Panc1 (cell line): ENCODE results near the gene PRRT1.

Experiments used
- TCF7L2 ChIP-seq: IDR thresholded peaks from 2 replicates; pipeline ENCODE4 v1.6.1; 2011; ENCODE audit warnings: mild to moderate bottlenecking, low read depth, low read length, inconsistent platforms
- TF ChIP-seq, protein P1 (sequence below): fragments of 450-650 bp; IDR thresholded peaks from 2 replicates; pipeline ENCODE4 v1.5.1; 2017; ENCODE audit warnings: mild to moderate bottlenecking
- TF ChIP-seq, protein P2 (sequence below), 2 experiments: IDR thresholded peaks; 2 replicates each; pipeline ENCODE4 v1.6.1; 2011 to 2012; ENCODE audit warnings: low read depth in 2 of 2, control low read depth in 1 of 2, low read length in 1 of 2, mild to moderate bottlenecking in 1 of 2, moderate library complexity in 1 of 2; ENCODE audit not compliant: insufficient read depth in 1 of 2

DNA sequence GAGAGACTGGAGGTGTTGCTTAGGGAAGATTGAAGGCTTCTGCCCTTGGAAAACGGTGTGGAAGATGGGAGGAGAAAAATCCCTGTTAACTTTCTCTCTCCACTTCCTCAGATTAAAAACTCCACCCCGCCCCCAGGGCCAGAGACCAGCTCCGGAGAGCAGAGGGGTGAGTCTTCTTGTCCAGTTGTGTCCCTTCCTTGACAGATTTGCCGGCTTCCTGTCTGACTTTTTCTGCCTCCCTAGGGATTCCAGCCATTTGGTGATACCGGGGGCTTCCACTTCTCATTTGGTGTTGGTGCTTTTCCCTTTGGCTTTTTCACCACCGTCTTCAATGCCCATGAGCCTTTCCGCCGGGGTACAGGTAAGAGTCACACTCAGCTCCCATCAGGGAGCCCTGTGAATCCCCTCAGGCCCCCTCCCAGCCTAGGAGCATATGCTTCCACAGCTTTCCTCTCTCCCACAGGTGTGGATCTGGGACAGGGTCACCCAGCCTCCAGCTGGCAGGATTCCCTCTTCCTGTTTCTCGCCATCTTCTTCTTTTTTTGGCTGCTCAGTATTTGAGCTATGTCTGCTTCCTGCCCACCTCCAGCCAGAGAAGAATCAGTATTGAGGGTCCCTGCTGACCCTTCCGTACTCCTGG is 28.1 kb upstream of the PRRT1 start:
- TF ChIP-seq, protein P1, sequence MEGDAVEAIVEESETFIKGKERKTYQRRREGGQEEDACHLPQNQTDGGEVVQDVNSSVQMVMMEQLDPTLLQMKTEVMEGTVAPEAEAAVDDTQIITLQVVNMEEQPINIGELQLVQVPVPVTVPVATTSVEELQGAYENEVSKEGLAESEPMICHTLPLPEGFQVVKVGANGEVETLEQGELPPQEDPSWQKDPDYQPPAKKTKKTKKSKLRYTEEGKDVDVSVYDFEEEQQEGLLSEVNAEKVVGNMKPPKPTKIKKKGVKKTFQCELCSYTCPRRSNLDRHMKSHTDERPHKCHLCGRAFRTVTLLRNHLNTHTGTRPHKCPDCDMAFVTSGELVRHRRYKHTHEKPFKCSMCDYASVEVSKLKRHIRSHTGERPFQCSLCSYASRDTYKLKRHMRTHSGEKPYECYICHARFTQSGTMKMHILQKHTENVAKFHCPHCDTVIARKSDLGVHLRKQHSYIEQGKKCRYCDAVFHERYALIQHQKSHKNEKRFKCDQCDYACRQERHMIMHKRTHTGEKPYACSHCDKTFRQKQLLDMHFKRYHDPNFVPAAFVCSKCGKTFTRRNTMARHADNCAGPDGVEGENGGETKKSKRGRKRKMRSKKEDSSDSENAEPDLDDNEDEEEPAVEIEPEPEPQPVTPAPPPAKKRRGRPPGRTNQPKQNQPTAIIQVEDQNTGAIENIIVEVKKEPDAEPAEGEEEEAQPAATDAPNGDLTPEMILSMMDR = no peak
- TF ChIP-seq TCF7L2 = no peak
- TF ChIP-seq, protein P2, sequence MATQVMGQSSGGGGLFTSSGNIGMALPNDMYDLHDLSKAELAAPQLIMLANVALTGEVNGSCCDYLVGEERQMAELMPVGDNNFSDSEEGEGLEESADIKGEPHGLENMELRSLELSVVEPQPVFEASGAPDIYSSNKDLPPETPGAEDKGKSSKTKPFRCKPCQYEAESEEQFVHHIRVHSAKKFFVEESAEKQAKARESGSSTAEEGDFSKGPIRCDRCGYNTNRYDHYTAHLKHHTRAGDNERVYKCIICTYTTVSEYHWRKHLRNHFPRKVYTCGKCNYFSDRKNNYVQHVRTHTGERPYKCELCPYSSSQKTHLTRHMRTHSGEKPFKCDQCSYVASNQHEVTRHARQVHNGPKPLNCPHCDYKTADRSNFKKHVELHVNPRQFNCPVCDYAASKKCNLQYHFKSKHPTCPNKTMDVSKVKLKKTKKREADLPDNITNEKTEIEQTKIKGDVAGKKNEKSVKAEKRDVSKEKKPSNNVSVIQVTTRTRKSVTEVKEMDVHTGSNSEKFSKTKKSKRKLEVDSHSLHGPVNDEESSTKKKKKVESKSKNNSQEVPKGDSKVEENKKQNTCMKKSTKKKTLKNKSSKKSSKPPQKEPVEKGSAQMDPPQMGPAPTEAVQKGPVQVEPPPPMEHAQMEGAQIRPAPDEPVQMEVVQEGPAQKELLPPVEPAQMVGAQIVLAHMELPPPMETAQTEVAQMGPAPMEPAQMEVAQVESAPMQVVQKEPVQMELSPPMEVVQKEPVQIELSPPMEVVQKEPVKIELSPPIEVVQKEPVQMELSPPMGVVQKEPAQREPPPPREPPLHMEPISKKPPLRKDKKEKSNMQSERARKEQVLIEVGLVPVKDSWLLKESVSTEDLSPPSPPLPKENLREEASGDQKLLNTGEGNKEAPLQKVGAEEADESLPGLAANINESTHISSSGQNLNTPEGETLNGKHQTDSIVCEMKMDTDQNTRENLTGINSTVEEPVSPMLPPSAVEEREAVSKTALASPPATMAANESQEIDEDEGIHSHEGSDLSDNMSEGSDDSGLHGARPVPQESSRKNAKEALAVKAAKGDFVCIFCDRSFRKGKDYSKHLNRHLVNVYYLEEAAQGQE (IDR thresholded peaks at IDR 0.05; ENCODE audit: insufficient read depth in 1 of 2, low read depth in 2 of 2, low read length in 1 of 2) = no peak
